DOHH2 (cell line): ENCODE data around the gene TGFBR3.

Experiments used
- EZH2phosphoT487 ChIP-seq: fragments of 200-600 bp; sonication (generic); IDR thresholded peaks from 2 replicates; pipeline ENCODE4 v1.6.1; 2017; ENCODE audit warnings: borderline replicate concordance, mild to moderate bottlenecking, antibody characterized with exemption, low read length, moderate library complexity, mixed read lengths
- TF ChIP-seq, protein P1 (sequence below): fragments of 200-600 bp; sonication (generic); IDR thresholded peaks from one replicate; pipeline ENCODE4 v1.5.1; 2014; ENCODE audit warnings: antibody characterized with exemption, mild to moderate bottlenecking, low read depth, low read length; ENCODE audit not compliant: poor library complexity, severe bottlenecking

DNA sequence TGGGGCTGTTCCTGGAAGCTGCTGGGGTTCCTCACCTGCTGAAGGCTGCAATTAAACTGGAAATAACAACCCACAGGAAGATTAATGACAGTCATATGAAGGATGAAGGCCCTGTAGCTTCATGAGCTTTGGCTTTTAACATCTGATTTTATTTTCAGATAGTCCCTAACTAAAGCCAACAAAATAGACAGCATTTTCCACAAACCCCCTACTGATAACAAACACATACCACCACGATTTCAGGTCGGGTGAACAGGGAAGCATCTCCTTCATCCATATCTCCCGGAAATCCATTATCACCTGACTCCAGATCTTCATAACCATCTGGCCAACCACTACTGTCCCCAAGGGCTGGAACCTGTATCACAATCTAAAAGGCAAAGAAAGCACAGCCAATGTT, 169.6 kb downstream of the TGFBR3 start:
- TF ChIP-seq, protein P1, sequence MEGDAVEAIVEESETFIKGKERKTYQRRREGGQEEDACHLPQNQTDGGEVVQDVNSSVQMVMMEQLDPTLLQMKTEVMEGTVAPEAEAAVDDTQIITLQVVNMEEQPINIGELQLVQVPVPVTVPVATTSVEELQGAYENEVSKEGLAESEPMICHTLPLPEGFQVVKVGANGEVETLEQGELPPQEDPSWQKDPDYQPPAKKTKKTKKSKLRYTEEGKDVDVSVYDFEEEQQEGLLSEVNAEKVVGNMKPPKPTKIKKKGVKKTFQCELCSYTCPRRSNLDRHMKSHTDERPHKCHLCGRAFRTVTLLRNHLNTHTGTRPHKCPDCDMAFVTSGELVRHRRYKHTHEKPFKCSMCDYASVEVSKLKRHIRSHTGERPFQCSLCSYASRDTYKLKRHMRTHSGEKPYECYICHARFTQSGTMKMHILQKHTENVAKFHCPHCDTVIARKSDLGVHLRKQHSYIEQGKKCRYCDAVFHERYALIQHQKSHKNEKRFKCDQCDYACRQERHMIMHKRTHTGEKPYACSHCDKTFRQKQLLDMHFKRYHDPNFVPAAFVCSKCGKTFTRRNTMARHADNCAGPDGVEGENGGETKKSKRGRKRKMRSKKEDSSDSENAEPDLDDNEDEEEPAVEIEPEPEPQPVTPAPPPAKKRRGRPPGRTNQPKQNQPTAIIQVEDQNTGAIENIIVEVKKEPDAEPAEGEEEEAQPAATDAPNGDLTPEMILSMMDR: no peak
- no peak for TF ChIP-seq EZH2phosphoT487
